Measurements from ENCODE around the gene SLC12A4. TPM values are rescaled to one million over a fixed set of nuclear protein-coding genes. Genes with fewer than 3 reads are reported as not detected.

SLC12A4 gene
- total RNA-seq, 6 donors from 2014 or later, result 54.6 to 276 (median 98.3) TPM

DNA sequence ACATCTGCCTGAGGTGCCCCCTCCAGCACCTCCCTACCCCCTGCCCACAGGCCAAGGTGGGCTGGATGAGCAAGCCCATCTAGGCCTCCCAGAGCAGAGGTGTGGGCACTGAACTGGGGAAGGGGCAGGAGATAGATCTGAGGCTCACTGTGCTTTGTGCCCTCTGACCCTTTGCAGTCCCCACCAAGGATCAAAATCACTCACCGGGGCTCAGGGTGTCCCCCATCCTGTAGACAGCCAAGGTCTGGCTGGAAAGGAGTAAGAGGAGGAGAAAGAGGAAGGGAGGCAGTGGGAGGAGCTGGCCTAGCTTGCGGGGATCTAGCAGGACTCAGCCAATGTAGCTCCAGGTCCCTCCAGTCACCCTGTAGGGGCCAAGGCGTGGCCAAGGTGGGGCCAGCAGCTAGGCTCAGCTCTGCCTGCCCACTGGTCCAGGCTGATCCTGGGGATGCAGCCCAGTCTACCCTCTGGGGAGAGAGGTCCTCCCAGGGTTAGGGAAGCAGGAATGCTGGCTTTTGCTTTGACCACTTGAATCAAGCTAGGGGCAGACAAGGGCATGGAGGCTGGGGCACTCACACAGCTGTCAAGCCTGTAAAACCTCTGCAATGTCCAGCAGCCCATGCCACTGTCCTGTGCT is 1.8 kb downstream of the SLC12A4 start:
- DNase-seq (peak in 1 of 2 donors; percentile 51), ATAC-seq (ENCODE audit: low FRiP score in 2 of 2) (peak; percentile 3 to 36)
- H3K27ac ChIP-seq, result peak overlapping the region; percentile 90 to 98 (median 96)
- H3K4me1 ChIP-seq, result peaks cover 42 to 66% (median 51%) of the 10 kb centered on the region in 4 donors
- peaks cover 0 to 23% (median 14%) of the 10 kb centered on the region in 4 donors for H3K36me3 ChIP-seq
- H3K4me3 ChIP-seq, result peak overlapping the region; percentile 40 to 99 (median 76)
- TF ChIP-seq POLR2A (IDR thresholded peaks at IDR 0.05) (peak in 1 of 4 donors; percentile 15), POLR2AphosphoS5 (IDR thresholded peaks at IDR 0.05) (no peak)
- 20 to 47% methylated on average over 1 to 3 of the region's 3 CpGs for WGBS, 2 donors
- H3K9me3 ChIP-seq, result no peaks in the 10 kb centered on the region
- no peaks in the 10 kb centered on the region for H3K27me3 ChIP-seq

DNA sequence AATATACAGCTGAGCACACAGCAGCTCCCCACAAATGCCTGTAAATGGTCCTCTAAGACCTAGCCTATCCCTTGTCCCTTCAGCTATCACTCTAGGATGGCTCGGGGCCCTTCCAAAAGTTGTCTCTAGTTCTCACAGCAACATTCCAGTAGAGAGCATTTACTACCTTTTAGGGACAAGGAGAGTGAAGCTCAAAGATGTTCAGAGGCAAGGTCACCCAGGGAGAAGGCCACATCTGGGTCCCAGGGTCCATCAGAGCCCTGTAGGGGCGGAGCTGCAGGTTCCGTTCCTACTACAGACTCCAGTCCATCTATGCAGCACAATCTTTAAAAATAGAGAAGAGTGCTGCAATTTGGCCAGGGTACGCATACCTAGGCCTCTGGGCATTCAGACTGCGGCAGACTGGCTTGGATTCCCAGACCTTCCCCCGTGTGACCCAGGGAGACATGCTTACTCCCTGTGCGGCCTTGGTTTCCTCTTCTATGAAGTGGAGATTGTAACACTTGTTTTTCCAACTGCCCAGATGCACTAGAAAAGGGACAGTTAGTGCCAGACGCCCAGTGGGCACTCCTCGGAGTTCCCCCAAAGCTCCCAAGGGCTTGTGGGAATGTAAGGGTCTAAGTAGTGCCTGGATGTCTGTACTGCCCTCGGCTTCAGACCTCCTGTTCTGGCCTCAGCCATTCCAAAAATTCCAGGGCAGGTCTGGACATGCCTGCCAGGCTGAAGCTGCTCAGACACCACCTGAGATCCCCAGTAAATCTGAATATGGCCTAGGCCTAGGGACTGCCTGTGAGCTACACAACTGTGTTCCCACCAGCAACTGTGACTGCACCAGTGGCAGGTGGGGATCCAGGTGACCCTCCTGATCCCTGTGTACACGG is 2.5 kb downstream of the SLC12A4 start:
- peak overlapping the region in 3 of 4 donors; percentile 74 to 99 (median 78) for H3K4me3 ChIP-seq
- peaks cover 0 to 31% (median 22%) of the 10 kb centered on the region in 4 donors for H3K36me3 ChIP-seq
- no peak for TF ChIP-seq POLR2A (IDR thresholded peaks at IDR 0.05)
- TF ChIP-seq, protein P1, sequence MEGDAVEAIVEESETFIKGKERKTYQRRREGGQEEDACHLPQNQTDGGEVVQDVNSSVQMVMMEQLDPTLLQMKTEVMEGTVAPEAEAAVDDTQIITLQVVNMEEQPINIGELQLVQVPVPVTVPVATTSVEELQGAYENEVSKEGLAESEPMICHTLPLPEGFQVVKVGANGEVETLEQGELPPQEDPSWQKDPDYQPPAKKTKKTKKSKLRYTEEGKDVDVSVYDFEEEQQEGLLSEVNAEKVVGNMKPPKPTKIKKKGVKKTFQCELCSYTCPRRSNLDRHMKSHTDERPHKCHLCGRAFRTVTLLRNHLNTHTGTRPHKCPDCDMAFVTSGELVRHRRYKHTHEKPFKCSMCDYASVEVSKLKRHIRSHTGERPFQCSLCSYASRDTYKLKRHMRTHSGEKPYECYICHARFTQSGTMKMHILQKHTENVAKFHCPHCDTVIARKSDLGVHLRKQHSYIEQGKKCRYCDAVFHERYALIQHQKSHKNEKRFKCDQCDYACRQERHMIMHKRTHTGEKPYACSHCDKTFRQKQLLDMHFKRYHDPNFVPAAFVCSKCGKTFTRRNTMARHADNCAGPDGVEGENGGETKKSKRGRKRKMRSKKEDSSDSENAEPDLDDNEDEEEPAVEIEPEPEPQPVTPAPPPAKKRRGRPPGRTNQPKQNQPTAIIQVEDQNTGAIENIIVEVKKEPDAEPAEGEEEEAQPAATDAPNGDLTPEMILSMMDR (IDR thresholded peaks at IDR 0.05), result no peak
- no peak for TF ChIP-seq EP300 (IDR thresholded peaks at IDR 0.05)
- TF ChIP-seq POLR2AphosphoS5 (IDR thresholded peaks at IDR 0.05), result no peak
- WGBS, 2 donors, result 69 to 73% methylated on average over 8 of the region's 11 CpGs
- DNase-seq (no peak), ATAC-seq (ENCODE audit: low FRiP score in 2 of 2) (no peak)
- peaks cover 50 to 74% (median 57%) of the 10 kb centered on the region in 4 donors for H3K4me1 ChIP-seq
- peak overlapping the region; percentile 90 to 98 (median 96) for H3K27ac ChIP-seq
- H3K9me3 ChIP-seq, result no peaks in the 10 kb centered on the region
- H3K27me3 ChIP-seq, result no peaks in the 10 kb centered on the region

DNA sequence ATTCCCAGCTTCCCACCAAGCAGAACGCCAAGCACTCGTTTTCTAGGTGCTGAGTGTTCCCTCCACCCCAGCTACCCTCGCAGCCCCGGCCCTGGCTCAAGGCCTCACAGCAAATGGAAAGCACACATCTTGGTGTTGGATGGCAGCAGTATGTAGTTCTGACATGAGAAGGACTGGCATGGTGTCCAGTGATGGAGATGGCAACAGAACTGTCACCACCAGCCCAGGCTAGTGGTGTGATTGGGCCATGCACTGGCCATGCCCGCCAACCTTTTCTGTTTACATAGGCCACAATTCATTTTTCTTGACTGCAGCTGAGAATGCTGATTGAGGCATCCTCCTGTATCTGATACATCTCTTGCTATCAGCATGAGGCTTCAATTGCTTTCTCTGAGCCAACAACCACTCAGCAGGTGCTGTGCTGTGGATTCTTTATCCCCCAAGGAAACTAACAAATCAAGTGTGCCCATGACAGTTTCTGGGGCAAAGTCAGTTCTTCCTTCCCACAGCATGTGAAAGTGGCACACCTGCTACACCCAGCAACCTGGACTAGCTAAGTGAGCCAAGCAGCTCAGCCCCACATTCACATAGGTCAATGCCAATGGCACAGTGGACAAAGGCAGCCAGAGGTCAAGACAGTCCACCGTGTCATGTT is 3.8 kb downstream of the SLC12A4 start:
- DNase-seq, result no peak
- Histone ChIP-seq H3K4me1 (peaks cover 62 to 86% (median 67%) of the 10 kb centered on the region in 4 donors), H3K9me3 (no peaks in the 10 kb centered on the region), H3K27ac (peak overlapping the region; percentile 41 to 98 (median 96)), H3K27me3 (no peaks in the 10 kb centered on the region), H3K36me3 (peaks cover 0 to 43% (median 30%) of the 10 kb centered on the region in 4 donors), H3K4me3 (no peak overlapping the region)
- TF ChIP-seq POLR2A (IDR thresholded peaks at IDR 0.05) (no peak), POLR2AphosphoS5 (IDR thresholded peaks at IDR 0.05) (no peak), EP300 (IDR thresholded peaks at IDR 0.05) (no peak)
- TF ChIP-seq, protein P1 (IDR thresholded peaks at IDR 0.05), result no peak
- no peak for ATAC-seq (ENCODE audit: low FRiP score in 2 of 2)
- 82 to 88% methylated on average over 6 of the region's 6 CpGs for WGBS, 2 donors

DNA sequence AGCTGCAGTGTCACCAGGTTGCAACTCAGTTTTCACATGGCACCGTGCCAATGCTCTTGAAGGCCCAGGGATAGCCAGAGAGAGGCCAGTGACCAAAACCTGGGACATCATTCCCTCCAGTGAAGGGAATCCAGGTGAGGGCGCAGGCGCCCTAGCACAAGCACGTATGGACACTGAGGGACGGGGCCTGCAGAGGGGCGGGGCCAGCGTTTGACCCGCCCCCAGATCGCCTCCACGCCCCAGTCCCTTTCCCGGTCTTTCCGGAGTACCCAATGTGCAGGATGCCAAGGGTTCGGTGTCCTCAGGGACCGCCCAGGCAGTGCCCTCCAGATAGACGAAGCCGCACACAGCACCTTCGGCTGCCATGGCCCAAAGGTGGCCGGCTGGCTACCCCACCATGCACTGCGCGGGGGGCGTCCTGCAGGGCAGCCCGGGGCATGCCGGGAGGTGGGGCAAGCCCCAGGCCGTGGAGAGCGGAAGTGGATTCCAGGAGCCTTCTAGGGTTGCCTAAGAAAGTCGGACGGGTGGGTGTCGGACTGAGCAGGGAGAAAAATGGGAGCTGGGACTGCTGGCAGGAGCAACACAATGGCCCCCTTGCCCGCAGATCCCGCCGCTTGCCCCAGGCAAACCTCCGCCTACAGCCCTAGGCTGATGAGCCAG is 4.6 kb downstream of the SLC12A4 start:
- peak in 1 of 2 donors; percentile 78 for DNase-seq
- Histone ChIP-seq H3K36me3 (peaks cover 0 to 51% (median 34%) of the 10 kb centered on the region in 4 donors), H3K4me1 (peaks cover 70 to 86% (median 71%) of the 10 kb centered on the region in 4 donors), H3K4me3 (peak overlapping the region in 1 of 4 donors; percentile 6), H3K9me3 (no peaks in the 10 kb centered on the region), H3K27ac (peak overlapping the region; percentile 41 to 97 (median 52)), H3K27me3 (no peaks in the 10 kb centered on the region)
- peak in 1 of 2 donors; percentile 15 for TF ChIP-seq POLR2AphosphoS5 (IDR thresholded peaks at IDR 0.05)
- TF ChIP-seq, protein P1 (IDR thresholded peaks at IDR 0.05), result no peak
- no peak for ATAC-seq (ENCODE audit: low FRiP score in 2 of 2)
- WGBS, 2 donors, result 76 to 80% methylated on average over 15 to 31 of the region's 32 CpGs
